Naive thymus-derived CD8-positive, alpha-beta T cell (primary cell): ENCODE measurements around the gene KLHL18. TPM values are rescaled to one million over a fixed set of nuclear protein-coding genes. Genes with fewer than 3 reads are reported as not detected.
A peak's percentile ranks its signal among the peaks of the same experiment; 100 is the strongest.

Experiments used
- ATAC-seq, 2 donors: fragments of 150-1000 bp; cut with Tn5 transposase in 1 of 2; sonication (Bioruptor Pico), chemical (Tn5 transposase) in 1 of 2; 1 replicate in 1 of 2; 2 replicates in 1 of 2; pipeline ENCODE4 v1.10.0; 2021; ENCODE audit warnings: mild to moderate bottlenecking in 2 of 2, moderate library complexity in 2 of 2
- POLR2A ChIA-PET: fragments of 350-600 bp; sonication (Branson Sonifier 250); formaldehyde crosslinking; loops from one replicate; lab custom pipeline; 2021; ENCODE audit warnings: antibody characterized with exemption; lab: Charles Lee
- DNase-seq, 10 donors: peaks; one replicate each; pipeline versions ENCODE4 v3.0.0 to v3.0.0-alpha.2; 2020 to 2022
- H3K27ac Mint-ChIP-seq, 10 donors: one replicate each; pipeline ENCODE4 v1.8.0; 2020 to 2022; ENCODE audit warnings: mild to moderate bottlenecking in 10 of 10, mixed read lengths in 10 of 10, moderate library complexity in 4 of 10, inconsistent platforms in 1 of 10
- H3K27me3 Mint-ChIP-seq, 5 donors: one replicate each; pipeline ENCODE4 v1.8.0; 2021 to 2022; ENCODE audit warnings: mixed read lengths in 5 of 5
- H3K36me3 Mint-ChIP-seq, 3 donors: one replicate each; pipeline ENCODE4 v1.8.0; 2020 to 2022; ENCODE audit warnings: mixed read lengths in 3 of 3, mild to moderate bottlenecking in 2 of 3, inconsistent platforms in 1 of 3
- H3K4me1 Mint-ChIP-seq, 4 donors: one replicate each; pipeline ENCODE4 v1.8.0; 2021 to 2022; ENCODE audit warnings: mixed read lengths in 4 of 4
- H3K4me3 Mint-ChIP-seq, 10 donors: one replicate each; pipeline ENCODE4 v1.8.0; 2020 to 2022; ENCODE audit warnings: mild to moderate bottlenecking in 10 of 10, mixed read lengths in 10 of 10, moderate library complexity in 6 of 10, inconsistent platforms in 1 of 10
- H3K9me3 Mint-ChIP-seq, 9 donors: one replicate each; pipeline ENCODE4 v1.8.0; 2020 to 2022; ENCODE audit warnings: mixed read lengths in 9 of 9, mild to moderate bottlenecking in 3 of 9, inconsistent platforms in 1 of 9, moderate library complexity in 1 of 9
- polyA plus RNA-seq, 3 donors: library from polyadenylated mRNA; unstranded; fragments of 300-500 nt; fragmentation: Illumina TruSeq; gene quantifications; one replicate each; pipeline ENCODE4 v1.2.3, GENCODE V29; 2021
- total RNA-seq, 8 experiments: library from RNA in 2 of 8; stranded (reverse) in 2 of 8; gene quantifications; one replicate each; pipeline ENCODE4 v1.2.3 and lab custom pipeline; 2021 to 2026

KLHL18 gene
- total and polyA plus RNA-seq, 5 experiments from 2014 or later = 13.4 to 21.9 (median 18.2) TPM

DNA sequence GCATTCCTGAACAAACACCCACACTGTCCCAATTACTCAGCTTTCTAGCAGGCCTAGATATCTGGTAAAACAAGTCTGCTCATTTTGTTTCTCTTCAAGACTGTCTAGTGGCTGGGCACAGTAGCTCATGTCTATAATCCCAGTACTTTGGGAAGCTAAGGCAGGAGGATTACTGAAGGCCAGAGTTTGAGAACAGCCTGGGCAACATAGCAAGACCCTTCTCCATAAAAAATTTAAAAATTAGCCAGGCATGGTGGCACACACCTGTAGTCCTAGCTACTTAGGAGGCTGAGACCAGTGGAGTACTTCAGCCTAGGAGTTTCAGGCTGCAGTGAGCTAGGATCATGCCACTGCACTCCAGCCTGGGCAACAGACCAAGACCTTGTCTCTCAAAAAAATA is 91.8 kb downstream of the KLHL18 start:
- Mint-ChIP-seq H3K27me3 (peaks cover 0 to 9% (median under 1%) of the 10 kb centered on the region in 5 donors), H3K4me1 (peaks cover 4 to 18% (median 13%) of the 10 kb centered on the region in 4 donors), H3K27ac (no peak overlapping the region), H3K9me3 (no peaks in the 10 kb centered on the region), H3K36me3 (no peaks in the 10 kb centered on the region), H3K4me3 (no peak overlapping the region)
- DNase-seq (no peak), ATAC-seq (no peak)
- POLR2A ChIA-PET = no interaction called here

DNA sequence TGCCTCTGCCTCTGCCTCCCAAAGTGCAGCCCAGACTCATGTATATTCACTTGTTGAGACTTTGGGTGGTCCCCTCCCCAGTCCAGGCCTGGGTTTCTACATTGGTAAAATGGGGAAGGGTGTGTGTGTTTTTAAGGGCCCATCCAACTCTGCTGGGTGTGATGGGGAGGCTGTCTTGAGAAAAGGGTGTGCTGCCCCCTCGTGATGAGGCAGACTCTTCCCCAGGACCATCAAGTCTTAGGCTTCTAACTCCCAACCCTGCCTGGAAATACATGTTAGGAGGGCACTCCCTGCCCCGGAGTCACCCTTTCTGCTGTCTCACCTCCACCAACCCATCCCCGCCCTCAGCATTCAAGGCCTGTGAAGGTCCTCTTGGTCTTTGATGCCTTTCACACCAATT is 93.6 kb downstream of the KLHL18 start:
- POLR2A ChIA-PET = no interaction called here
- no peaks in the 10 kb centered on the region for H3K36me3 Mint-ChIP-seq
- ATAC-seq = no peak
- no peaks in the 10 kb centered on the region for H3K9me3 Mint-ChIP-seq
- no peak for DNase-seq
- no peak overlapping the region for H3K4me3 Mint-ChIP-seq
- H3K27me3 Mint-ChIP-seq = peaks cover 0 to 7% (median 0%) of the 10 kb centered on the region in 5 donors
- peak overlapping the region in 2 of 10 donors; percentile 37 to 41 for H3K27ac Mint-ChIP-seq
- peaks cover 13 to 32% (median 25%) of the 10 kb centered on the region in 4 donors for H3K4me1 Mint-ChIP-seq

DNA sequence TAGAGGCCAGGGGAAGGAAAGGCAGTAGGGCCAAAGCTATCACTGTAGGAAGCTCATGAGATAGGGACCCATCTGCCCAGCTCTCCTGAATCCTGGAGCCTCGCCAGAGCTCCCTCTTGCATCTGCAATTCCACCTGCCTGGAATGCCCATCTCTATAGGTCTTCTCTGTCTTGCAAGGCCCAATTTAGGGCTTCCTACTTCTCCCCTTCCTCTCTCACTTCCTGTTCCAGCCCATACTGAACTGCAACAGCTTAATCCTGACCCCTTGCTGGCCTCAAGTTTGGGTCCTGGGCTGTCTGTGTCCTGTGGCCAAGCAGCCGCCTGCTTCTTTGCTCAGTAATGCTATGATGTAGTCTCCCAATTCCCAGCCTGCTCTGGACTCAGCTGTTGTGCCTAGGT is 94.4 kb downstream of the KLHL18 start:
- Mint-ChIP-seq H3K27me3 (no peaks in the 10 kb centered on the region), H3K27ac (peak overlapping the region in 6 of 10 donors; percentile 37 to 67 (median 51)), H3K9me3 (no peaks in the 10 kb centered on the region), H3K4me1 (peaks cover 19 to 40% (median 33%) of the 10 kb centered on the region in 4 donors), H3K36me3 (no peaks in the 10 kb centered on the region), H3K4me3 (no peak overlapping the region)
- POLR2A ChIA-PET = interaction anchor here (0.6 to 1.2 kb wide), 2 partner anchors 15 to 49 kb away, joined by 3 read pairs; no protein-coding TSS in a partner anchor
- no peak for ATAC-seq
- no peak for DNase-seq

DNA sequence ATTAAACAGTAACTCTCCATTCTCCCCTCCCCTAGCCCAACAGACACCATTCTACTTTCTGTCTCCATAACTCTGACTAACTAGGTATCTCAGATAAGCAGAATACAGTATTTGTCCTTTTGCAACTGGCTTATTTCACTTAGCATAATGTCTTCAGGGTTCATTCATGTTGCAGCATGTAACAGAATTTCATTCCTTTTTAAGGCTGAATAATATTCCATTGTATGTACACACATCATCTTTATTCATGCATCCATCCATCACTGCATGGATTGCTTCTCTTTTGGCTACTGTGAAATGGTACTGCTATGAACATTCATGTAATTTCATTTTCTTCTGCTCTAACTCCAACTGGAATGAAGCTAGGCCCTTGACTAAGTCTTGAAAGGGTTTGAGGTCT is 96.1 kb downstream of the KLHL18 start:
- DNase-seq (no peak), ATAC-seq (no peak)
- Mint-ChIP-seq H3K4me3 (peak overlapping the region in 5 of 10 donors; percentile 2 to 100 (median 36)), H3K36me3 (peaks cover 0 to 8% (median 0%) of the 10 kb centered on the region in 3 donors), H3K9me3 (no peaks in the 10 kb centered on the region), H3K4me1 (peaks cover 29 to 56% (median 47%) of the 10 kb centered on the region in 4 donors), H3K27me3 (no peaks in the 10 kb centered on the region), H3K27ac (peak overlapping the region in 7 of 10 donors; percentile 20 to 100 (median 56))
- POLR2A ChIA-PET = no interaction called here

DNA sequence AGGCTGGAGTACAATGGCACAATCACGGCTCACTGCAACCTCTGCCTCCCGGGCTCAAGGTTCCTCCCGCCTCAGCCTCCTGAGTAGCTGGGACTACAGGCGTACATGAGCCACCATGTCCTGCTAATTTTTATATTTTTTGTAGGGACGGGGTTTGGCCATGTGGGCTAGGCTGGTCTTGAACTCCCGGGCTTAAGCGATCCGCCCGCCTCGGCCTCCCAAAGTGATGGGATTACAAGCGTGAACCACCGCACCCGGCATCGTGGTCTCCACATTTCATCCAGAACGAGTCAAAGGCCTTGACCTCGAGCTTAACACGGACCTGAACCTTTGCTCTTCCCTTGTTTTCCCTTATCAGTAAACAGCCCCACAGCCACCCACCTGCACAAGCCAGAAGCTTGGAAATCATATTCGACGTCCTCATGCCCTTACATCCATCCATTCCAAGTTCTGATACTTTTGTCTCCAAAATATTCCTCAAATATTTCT is 96.7 kb downstream of the KLHL18 start:
- H3K9me3 Mint-ChIP-seq = no peaks in the 10 kb centered on the region
- ATAC-seq = no peak
- DNase-seq = no peak
- H3K4me3 Mint-ChIP-seq = peak overlapping the region; percentile 85 to 100 (median 100)
- H3K27me3 Mint-ChIP-seq = no peaks in the 10 kb centered on the region
- peak overlapping the region; percentile 95 to 100 (median 100) for H3K27ac Mint-ChIP-seq
- peaks cover 0 to 11% (median 0%) of the 10 kb centered on the region in 3 donors for H3K36me3 Mint-ChIP-seq
- H3K4me1 Mint-ChIP-seq = peaks cover 30 to 59% (median 49%) of the 10 kb centered on the region in 4 donors
- POLR2A ChIA-PET = interaction anchor here (2.7 kb wide), 1 partner anchor 216 kb away, joined by 13 read pairs; the partner anchor contains the start of gene SETD2

DNA sequence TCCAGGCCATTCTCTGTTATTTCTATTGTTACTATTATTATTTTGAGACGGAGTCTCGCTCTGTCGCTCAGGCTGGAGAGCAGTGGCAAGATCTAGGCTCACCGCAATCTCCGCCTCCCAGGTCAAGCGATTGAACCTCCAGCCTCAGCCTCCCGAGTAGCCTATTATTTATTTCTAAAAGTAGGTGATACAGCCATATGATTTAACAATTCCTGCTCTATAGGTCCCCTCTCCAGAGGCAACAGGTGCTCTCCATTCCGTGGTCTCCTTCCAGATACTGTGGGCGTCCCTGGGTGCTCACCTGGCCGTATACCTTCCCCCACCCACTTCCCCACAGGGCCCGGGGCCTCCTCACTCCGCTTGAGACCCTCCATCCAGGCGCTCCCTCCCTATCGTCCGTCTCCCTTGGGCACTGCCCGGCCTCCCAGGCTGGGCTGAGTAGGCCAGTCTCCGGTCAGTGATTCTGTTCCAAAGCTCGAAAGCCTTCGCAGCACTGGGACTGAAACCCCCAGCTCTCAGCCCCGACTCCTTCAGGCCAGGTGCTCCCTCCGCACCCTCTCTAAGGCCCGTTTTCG is 97.4 kb downstream of the KLHL18 start:
- ATAC-seq = no peak
- POLR2A ChIA-PET = interaction anchor here (0.6 to 2.7 kb wide), 9 partner anchors 9 to 534 kb away, joined by 3 to 13 read pairs (median 6); partner anchors contain the start of genes SCAP, SETD2 and SMARCC1
- H3K9me3 Mint-ChIP-seq = no peaks in the 10 kb centered on the region
- H3K36me3 Mint-ChIP-seq = peaks cover 0 to 15% (median 0%) of the 10 kb centered on the region in 3 donors
- peak overlapping the region; percentile 95 to 100 (median 100) for H3K27ac Mint-ChIP-seq
- no peak for DNase-seq
- H3K4me1 Mint-ChIP-seq = peaks cover 31 to 62% (median 51%) of the 10 kb centered on the region in 4 donors
- no peaks in the 10 kb centered on the region for H3K27me3 Mint-ChIP-seq
- peak overlapping the region; percentile 85 to 100 (median 100) for H3K4me3 Mint-ChIP-seq

DNA sequence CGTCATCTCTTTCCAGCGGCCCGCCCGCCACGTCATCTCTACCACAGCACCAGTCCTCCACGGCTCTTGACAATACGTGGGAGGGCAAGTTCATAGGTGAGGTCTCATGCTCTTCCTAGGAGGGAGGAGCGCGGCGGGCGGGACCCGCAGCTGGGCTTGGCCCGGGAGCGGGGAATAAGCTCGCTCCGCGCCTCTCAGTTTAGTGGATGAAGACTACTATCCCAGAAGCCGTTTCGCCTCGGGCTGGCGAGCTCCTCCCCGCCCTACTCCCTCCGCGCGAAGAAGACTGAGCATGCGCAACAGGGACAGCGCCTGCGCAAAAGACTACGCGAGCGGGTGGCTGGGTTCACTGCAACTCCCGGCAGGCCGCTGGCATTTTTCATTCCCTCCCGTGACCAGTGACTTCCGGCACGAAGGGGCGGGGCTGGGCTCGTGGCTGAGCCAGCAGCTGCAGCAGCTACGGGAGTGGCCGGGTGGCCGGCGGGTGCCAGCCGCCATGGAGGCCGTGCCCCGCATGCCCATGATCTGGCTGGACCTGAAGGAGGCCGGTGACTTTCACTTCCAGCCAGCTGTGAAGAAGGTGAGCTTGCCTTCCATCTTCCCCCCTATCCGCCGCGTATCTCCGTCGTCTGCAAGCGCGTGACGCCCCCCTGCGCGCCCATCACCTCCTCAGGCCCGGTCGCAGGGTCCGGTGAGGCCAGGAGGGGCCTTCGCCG is 98.0 kb downstream of the KLHL18 start, which contains the start of gene PTPN23:
PTPN23 (plus strand) TSS at position 421 of the 716 bp plus-strand sequence; CDS start at position 497, 76 bp downstream.
- POLR2A ChIA-PET = interaction anchor here (0.5 to 2.7 kb wide), 10 partner anchors 8 to 1627 kb away, joined by 3 to 13 read pairs (median 6); partner anchors contain the start of genes SCAP, SETD2 and SMARCC1
- no peaks in the 10 kb centered on the region for H3K9me3 Mint-ChIP-seq
- H3K4me1 Mint-ChIP-seq = peaks cover 32 to 66% (median 57%) of the 10 kb centered on the region in 4 donors

DNA sequence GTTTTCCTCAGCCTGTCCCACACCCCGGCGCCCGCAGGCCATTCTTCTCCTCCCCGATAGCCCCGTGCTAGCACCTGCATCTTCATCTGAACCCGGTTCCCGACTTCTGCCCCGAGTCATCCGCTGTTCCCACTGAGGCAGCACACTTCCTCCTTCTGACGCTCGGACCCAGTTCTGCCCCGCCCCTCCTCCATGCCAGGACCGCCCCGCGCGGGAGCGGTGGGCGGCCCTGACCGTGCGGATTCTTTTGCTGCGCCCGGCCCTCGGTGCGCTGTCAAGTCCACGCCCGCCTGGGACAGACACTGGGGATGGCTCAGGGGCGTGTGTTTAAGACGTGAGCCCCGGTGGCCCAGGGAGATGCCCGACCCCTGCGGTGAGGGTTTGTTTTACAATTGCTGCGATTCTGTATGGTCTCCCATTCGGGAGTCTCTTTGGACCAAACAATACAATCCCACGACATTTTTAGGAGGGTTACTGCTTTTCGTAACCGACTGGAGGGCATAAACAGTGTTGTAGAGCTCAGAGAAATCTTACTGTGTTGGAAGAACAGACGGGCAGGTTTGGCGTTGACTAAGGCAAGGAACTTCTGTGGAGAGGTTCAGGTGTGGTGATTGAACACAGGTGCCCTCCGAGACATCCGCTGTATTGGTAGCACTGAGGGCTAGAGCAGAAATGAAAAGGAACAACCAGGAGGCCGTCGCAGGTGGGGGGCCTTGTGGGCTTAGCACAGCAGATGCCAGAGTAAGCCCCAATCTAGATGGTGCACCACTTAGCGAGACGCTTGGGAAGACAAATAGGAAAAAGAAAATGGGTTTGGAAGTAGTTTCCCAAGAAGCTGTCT is 98.8 kb downstream of the KLHL18 start:
- H3K4me1 Mint-ChIP-seq = peaks cover 37 to 71% (median 64%) of the 10 kb centered on the region in 4 donors
- H3K27me3 Mint-ChIP-seq = no peaks in the 10 kb centered on the region
- DNase-seq (peak in 9 of 10 donors; percentile 38 to 84 (median 60)), ATAC-seq (peak; percentile 44 to 55)
- H3K9me3 Mint-ChIP-seq = no peaks in the 10 kb centered on the region
- H3K36me3 Mint-ChIP-seq = peaks cover 0 to 24% (median 0%) of the 10 kb centered on the region in 3 donors
- H3K4me3 Mint-ChIP-seq = peak overlapping the region; percentile 85 to 100 (median 100)
- POLR2A ChIA-PET = interaction anchor here (0.7 to 2.7 kb wide), 8 partner anchors 10 to 444 kb away, joined by 3 to 13 read pairs (median 5); partner anchors contain the start of genes SCAP, SETD2 and SMARCC1
- peak overlapping the region; percentile 95 to 100 (median 100) for H3K27ac Mint-ChIP-seq

More for the DNA sequence above, 98.0 kb downstream of the KLHL18 start, which contains the start of gene PTPN23:
- ATAC-seq (peak; percentile 81 to 82), DNase-seq (peak; percentile 94 to 99 (median 98))
- Mint-ChIP-seq H3K27me3 (no peaks in the 10 kb centered on the region), H3K36me3 (peaks cover 0 to 19% (median 0%) of the 10 kb centered on the region in 3 donors), H3K4me3 (peak within 1 kb of the TSS; percentile 85 to 100 (median 100)), H3K27ac (peak within 1 kb of the TSS; percentile 95 to 100 (median 100))

DNA sequence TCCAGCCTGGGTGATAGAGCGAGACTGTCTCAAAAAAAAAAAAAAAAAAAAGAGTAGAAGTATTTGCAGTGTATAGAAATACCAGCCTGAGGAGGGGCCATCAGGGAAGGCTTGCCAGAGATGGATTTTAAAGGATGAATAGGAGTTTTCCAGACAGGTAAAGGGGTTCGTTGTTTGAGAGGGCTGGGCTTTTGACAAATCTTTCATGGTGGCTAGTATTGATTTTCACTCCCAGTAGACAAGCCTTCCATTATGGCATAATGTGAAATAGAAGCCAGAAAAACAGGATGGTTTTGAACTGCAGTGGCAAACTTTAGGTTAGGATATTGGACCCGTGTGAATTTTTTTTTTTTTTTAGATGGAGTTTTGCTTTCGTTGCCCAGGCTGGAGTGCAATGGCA is 101.7 kb downstream of the KLHL18 start:
- Mint-ChIP-seq H3K9me3 (no peaks in the 10 kb centered on the region), H3K4me1 (peaks cover 39 to 67% (median 64%) of the 10 kb centered on the region in 4 donors), H3K27ac (no peak overlapping the region), H3K27me3 (no peaks in the 10 kb centered on the region), H3K4me3 (peak overlapping the region in 1 of 10 donors; percentile 2), H3K36me3 (peaks cover 0 to 40% (median 3%) of the 10 kb centered on the region in 3 donors)
- DNase-seq = no peak
- POLR2A ChIA-PET = interaction anchor here (0.6 kb wide), 2 partner anchors 9 to 1075 kb away, joined by 3 to 6 read pairs; no protein-coding TSS in a partner anchor
- ATAC-seq = no peak

DNA sequence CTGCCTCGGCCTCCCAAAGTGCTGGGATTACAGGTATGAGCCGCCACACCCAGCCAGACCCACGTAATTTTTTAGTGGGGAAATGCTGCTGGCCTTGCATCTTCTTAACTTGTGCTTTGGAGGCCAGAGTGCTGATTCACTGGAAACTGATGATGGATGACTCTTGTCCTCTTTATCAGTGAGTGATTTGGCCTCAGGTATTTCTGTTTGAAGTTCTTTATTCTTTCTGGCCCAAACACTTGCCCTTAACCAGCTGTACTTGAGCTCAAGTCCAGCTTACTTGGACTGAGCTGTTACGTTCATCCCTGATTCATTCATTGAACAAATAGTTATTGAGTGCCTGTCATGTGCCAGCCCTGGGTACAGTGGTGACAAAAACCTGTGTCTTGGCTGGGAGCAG is 102.3 kb downstream of the KLHL18 start:
- peaks cover 36 to 61% (median 58%) of the 10 kb centered on the region in 4 donors for H3K4me1 Mint-ChIP-seq
- no peak for ATAC-seq

DNA sequence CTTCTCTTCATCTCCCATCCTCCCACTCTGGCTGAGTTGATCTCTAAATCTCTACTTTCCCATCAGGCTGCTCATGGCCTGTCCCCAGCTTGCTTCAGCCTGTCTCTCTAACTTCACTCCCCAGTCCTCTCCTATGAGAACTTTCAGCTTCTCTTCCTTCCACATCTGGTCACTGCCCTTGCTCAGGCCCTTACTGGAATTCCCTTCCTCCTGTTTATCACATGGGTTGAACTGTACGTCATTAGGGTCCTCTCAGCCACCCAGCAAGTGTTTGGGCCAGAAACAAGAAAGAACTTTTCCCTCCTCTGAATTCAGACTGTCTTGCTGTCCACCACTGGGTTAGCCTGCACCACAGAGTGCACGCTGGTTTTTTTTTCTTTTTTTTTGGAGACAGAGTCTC is 103.1 kb downstream of the KLHL18 start:
- Mint-ChIP-seq H3K9me3 (no peaks in the 10 kb centered on the region), H3K27me3 (no peaks in the 10 kb centered on the region), H3K27ac (peak overlapping the region in 7 of 10 donors; percentile 2 to 86 (median 52)), H3K36me3 (peaks cover 0 to 40% (median 3%) of the 10 kb centered on the region in 3 donors), H3K4me1 (peaks cover 31 to 61% (median 54%) of the 10 kb centered on the region in 4 donors), H3K4me3 (peak overlapping the region in 2 of 10 donors; percentile 43 to 74)
- POLR2A ChIA-PET = no interaction called here
- DNase-seq = no peak
- ATAC-seq = no peak

More for the DNA sequence above, 102.3 kb downstream of the KLHL18 start:
- DNase-seq = no peak
- H3K4me3 Mint-ChIP-seq = no peak overlapping the region
- H3K36me3 Mint-ChIP-seq = peaks cover 0 to 40% (median 3%) of the 10 kb centered on the region in 3 donors
- H3K27ac Mint-ChIP-seq = peak overlapping the region in 1 of 10 donors; percentile 74
- POLR2A ChIA-PET = interaction anchor here (0.6 kb wide), 1 partner anchor 9 kb away, joined by 3 read pairs; no protein-coding TSS in a partner anchor
- no peaks in the 10 kb centered on the region for H3K9me3 Mint-ChIP-seq
- H3K27me3 Mint-ChIP-seq = no peaks in the 10 kb centered on the region
